Ishikawa (cell line): Measurements from ENCODE around the gene LYZL1.

ENCODE experiments used
- CEBPB ChIP-seq: IDR thresholded peaks from 2 replicates; pipeline ENCODE4 v1.6.1; 2012
- NFIC ChIP-seq: IDR thresholded peaks from 2 replicates; pipeline ENCODE4 v1.6.1; 2012
- TAF1 ChIP-seq: IDR thresholded peaks from 2 replicates; pipeline ENCODE4 v1.6.1; 2012; ENCODE audit warnings: low read depth, mild to moderate bottlenecking
- TEAD4 ChIP-seq: IDR thresholded peaks from 2 replicates; pipeline ENCODE4 v1.6.1; 2012
- YY1 ChIP-seq: IDR thresholded peaks from 2 replicates; pipeline ENCODE4 v1.6.1; 2012; ENCODE audit warnings: low read depth
- TF ChIP-seq, protein P1 (sequence below): IDR thresholded peaks from 2 replicates; pipeline ENCODE4 v1.6.1; 2012; ENCODE audit warnings: low read depth, mild to moderate bottlenecking
- TF ChIP-seq, protein P2 (sequence below): IDR thresholded peaks from 2 replicates; pipeline ENCODE4 v1.6.1; 2012

DNA sequence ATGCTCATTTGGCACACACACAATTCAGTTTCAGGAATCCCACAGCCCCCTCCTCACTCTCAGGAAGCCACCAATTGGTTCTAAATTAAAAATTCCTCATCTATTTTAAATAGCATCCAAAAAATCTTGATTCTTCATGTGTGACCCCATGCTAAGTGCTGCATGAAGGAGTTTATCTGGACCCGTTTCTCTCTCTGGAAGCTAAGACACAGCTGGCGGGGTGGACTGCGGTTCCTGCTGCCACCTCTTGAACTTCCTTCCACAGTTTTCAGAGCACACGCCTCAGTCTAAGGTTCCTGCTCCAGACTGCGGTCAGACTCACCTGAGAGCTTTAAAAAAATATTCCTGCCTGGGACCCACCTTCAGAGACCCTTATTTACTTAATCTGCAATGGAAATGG is 34.5 kb downstream of the LYZL1 start:
- TF ChIP-seq NFIC: no peak
- TF ChIP-seq, protein P1, sequence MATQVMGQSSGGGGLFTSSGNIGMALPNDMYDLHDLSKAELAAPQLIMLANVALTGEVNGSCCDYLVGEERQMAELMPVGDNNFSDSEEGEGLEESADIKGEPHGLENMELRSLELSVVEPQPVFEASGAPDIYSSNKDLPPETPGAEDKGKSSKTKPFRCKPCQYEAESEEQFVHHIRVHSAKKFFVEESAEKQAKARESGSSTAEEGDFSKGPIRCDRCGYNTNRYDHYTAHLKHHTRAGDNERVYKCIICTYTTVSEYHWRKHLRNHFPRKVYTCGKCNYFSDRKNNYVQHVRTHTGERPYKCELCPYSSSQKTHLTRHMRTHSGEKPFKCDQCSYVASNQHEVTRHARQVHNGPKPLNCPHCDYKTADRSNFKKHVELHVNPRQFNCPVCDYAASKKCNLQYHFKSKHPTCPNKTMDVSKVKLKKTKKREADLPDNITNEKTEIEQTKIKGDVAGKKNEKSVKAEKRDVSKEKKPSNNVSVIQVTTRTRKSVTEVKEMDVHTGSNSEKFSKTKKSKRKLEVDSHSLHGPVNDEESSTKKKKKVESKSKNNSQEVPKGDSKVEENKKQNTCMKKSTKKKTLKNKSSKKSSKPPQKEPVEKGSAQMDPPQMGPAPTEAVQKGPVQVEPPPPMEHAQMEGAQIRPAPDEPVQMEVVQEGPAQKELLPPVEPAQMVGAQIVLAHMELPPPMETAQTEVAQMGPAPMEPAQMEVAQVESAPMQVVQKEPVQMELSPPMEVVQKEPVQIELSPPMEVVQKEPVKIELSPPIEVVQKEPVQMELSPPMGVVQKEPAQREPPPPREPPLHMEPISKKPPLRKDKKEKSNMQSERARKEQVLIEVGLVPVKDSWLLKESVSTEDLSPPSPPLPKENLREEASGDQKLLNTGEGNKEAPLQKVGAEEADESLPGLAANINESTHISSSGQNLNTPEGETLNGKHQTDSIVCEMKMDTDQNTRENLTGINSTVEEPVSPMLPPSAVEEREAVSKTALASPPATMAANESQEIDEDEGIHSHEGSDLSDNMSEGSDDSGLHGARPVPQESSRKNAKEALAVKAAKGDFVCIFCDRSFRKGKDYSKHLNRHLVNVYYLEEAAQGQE: no peak
- TF ChIP-seq TAF1: no peak
- TF ChIP-seq, protein P2, sequence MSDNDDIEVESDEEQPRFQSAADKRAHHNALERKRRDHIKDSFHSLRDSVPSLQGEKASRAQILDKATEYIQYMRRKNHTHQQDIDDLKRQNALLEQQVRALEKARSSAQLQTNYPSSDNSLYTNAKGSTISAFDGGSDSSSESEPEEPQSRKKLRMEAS: no peak
- no peak for TF ChIP-seq YY1
- TF ChIP-seq TEAD4: no peak
- no peak for TF ChIP-seq CEBPB
